NCI-H1694 treated with DMSO at 0.1 percent for 48 hours (cell line): ENCODE measurements around the gene LGR4.
"Not testable (repeated sequence)": the region's sequence is repeated elsewhere in the genome, so short reads cannot be mapped to it uniquely, and the experiment has no call there.

Experiments used
- DNase-seq: peaks from one replicate; lab custom pipeline; 2025; lab: John Stamatoyannopoulos, UW

LGR4 gene

GRCh38 chr11:27348340-27348873 is 124.2 kb downstream of the LGR4 start:
- no peak for DNase-seq

DNA sequence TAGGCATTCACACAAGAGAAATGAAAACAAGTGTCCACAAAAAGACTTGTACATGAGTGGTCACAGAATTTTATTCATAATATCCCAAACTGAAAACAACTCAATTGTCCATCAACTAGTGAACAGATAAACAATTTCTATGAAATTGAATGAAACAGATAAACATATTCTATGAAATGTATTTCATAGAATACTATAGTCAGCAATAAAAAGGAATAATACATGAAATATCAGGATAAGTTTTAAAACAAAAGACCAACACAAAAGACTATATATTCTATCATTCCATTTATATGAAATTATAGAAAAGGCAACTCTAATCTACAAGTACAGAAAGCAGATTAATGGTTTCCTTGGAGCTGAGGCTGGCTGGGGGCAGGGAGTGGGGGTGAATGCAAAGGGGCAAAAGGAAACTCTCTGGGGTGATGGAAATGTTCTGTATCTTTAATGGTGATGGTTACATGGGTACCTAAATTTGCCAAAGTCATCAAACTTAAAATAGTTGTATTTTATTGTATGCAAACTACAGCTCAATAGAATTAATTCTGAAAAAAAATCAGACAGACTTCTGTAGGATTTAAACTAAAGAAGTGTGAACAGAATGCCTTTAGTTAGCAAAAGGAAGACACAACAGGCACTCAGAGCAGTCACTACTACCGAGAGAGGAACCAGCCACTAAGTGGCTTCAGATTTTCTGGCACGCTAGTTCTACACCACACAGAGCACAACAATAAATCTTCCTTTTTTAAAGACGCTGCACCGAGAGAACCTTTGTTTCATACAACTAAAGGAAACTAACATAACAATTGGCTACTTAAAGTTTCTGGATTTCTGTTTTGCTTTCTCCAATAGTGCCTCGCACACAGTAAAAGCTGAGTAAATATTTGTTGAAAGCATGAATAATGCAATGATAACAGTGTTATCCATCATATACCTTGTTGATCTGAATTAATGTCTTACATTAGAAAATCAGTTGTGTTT is 124.9 kb downstream of the LGR4 start:
- DNase-seq: no peak

DNA sequence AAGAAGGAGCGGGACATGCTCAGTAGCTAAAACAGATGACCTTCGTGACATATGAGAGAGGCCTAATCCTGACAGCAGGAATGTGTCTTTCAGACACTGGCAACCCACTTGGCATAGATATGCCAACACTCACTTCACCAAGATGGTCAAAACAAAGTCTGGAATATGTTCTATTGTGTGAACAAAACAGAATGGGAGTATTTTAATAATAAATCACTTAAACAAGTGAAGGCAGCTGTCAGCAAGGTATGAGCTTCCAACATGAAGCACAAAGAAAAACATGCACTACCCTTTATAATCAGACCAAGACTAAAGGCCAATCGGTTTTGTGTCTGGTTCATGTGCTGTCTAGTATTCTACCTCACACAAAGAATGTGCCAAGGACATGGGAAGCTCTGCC is 132.6 kb downstream of the LGR4 start:
- DNase-seq: no peak

DNA sequence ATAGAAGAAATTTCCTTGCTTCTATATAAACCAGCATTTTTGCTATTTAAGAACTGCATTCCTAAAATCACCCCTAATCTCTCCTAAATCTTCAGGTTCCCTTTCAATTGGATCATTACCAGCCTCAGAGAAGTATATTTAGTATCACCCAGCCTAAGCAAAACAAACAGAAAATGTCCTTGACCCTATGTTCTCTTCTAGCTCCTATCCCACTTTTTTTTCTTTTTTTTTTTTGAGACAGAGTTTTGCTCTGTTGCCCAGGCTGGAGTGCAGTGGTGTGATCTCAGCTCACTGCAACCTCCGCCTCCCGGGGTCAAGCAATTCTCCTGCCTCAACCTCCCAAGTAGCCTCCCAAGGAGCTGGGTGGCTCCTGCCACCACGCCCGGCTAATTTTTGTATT is 137.8 kb downstream of the LGR4 start:
- DNase-seq: not testable (repeated sequence)

- no peak for DNase-seq
Observed at GRCh38 chr11:27331981-27332380, 140.6 kb downstream of the LGR4 start.

GRCh38 chr11:27330633-27331270 is 141.8 kb downstream of the LGR4 start:
- DNase-seq: no peak

- no peak for DNase-seq
Observed at GRCh38 chr11:27329867-27330632, 142.5 kb downstream of the LGR4 start.

DNA sequence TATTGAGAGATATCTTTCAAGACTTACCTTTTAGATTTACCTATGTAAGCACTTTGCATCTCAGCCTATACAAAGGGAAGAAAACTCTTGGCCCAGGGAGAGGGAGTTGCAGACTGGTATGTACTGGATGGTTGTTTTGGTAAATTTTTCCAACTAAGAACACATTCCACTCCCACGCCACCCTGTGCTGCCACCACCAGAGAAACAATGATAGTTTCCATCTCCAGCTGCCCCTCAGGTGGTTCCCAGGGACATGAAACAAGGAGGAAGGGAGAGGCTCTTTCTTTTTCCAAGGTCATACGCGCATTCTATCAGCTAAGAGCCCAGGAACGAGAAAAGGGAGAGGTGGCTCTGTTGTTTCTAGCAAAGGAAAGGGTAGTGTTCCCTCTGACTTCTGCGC is 144.0 kb downstream of the LGR4 start:
- DNase-seq: no peak

DNA sequence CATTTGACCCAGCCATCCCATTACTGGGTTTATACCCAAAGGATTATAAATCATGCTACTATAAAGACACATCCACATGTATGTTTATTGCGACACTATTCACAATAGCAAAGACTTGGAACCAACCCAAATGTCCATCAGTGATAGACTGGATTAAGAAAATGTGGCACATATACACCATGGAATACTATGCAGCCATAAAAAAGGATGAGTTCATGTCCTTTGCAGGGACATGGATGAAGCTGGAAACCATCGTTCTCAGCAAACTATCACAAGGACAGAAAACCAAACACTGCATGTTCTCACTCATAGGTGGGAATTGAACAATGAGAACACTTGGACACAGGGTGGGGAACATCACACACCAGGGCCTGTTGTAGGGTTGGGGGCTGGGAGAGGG is 145.5 kb downstream of the LGR4 start:
- DNase-seq: not testable (repeated sequence)

DNA sequence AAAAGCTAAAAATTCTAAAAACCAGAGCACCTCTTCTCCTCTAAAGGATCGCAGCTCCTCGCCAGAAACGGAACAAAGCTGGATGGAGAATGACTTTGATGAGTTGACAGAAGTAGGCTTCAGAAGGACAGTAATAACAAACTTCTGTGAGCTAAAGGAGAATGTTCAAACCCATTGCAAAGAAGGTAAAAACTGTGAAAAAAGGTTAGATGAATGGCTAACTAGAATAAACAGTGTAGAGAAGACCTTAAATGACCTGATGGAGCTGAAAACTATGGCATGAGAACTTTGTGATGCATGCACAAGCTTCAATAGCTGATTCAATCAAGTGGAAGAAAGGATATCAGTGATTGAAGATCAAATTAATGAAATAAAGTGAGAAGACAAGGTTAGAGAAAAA is 150.4 kb downstream of the LGR4 start:
- DNase-seq: not testable (repeated sequence)

GRCh38 chr11:27321340-27321739 is 151.2 kb downstream of the LGR4 start:
- not testable (repeated sequence) for DNase-seq

- DNase-seq: no peak
Observed at GRCh38 chr11:27319072-27319471, 153.5 kb downstream of the LGR4 start.

DNA sequence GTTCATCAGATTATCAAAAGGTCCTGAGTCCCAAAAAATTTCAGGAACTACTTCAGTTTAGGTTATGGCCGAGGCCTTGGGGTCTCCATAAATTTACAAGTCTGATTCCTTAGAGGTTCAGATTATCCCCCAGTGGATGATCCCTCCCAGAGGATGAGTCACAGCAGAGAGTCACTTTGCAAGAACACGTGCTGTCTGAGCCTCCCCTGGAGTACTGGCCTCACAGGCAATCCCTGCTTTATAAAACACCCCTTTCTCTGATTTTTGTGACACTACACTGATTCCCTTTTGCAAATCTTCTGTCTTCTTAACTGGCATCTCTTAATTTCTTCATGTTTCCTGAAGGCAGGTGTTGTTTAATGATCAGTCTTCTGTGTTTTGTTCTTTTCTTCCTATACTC is 154.8 kb downstream of the LGR4 start:
- no peak for DNase-seq
